Right atrium auricular region (tissue), 2 donors: ENCODE results near the gene LPAR5. TPM values are rescaled to one million over a fixed set of nuclear protein-coding genes. Genes with fewer than 3 reads are reported as not detected.

ENCODE experiments used
- DNase-seq: peaks from one replicate; pipeline ENCODE4 v3.0.0-alpha.2; 2019; ENCODE audit warnings: low spot score
- H3K27ac ChIP-seq, 2 donors: fragments of 200-600 bp; sonication (generic); 1 replicate in 1 of 2; 2 replicates in 1 of 2; pipeline ENCODE4 v1.5.1; 2016 to 2019
- H3K27me3 ChIP-seq, 2 donors: fragments of 200-600 bp; sonication (generic); one replicate each; pipeline versions ENCODE4 v1.5.1 to v1.6.0; 2017 to 2019
- H3K36me3 ChIP-seq: fragments of 200-600 bp; sonication (generic); one replicate; pipeline ENCODE4 v1.5.1; 2016
- H3K4me1 ChIP-seq, 2 donors: fragments of 200-600 bp; sonication (generic); one replicate each; pipeline versions ENCODE4 v1.5.1 to v1.6.0; 2017 to 2019
- H3K4me3 ChIP-seq, 2 donors: fragments of 200-600 bp; sonication (generic); 1 replicate in 1 of 2; 2 replicates in 1 of 2; pipeline ENCODE4 v1.5.1; 2017 to 2019; ENCODE audit warnings: mild to moderate bottlenecking in 1 of 2, moderate library complexity in 1 of 2
- H3K9me3 ChIP-seq, 2 donors: fragments of 200-600 bp; sonication (generic); one replicate each; pipeline ENCODE4 v1.5.1; 2019
- total RNA-seq, 2 donors: library from RNA; depleted of rRNA; stranded (reverse); fragments of >200 nt; gene quantifications; one replicate each; pipeline ENCODE4 v1.1.0, GENCODE V29; 2016
- TF ChIP-seq, protein P1 (sequence below), 2 donors: fragments of 200-600 bp; sonication (generic); IDR thresholded peaks; one replicate each; pipeline ENCODE4 v1.5.1; 2019; ENCODE audit warnings: antibody characterized with exemption in 2 of 2

The LPAR5 gene
- total RNA-seq, 2 donors from 2014 or later = 1.6 to 3.7 TPM

DNA sequence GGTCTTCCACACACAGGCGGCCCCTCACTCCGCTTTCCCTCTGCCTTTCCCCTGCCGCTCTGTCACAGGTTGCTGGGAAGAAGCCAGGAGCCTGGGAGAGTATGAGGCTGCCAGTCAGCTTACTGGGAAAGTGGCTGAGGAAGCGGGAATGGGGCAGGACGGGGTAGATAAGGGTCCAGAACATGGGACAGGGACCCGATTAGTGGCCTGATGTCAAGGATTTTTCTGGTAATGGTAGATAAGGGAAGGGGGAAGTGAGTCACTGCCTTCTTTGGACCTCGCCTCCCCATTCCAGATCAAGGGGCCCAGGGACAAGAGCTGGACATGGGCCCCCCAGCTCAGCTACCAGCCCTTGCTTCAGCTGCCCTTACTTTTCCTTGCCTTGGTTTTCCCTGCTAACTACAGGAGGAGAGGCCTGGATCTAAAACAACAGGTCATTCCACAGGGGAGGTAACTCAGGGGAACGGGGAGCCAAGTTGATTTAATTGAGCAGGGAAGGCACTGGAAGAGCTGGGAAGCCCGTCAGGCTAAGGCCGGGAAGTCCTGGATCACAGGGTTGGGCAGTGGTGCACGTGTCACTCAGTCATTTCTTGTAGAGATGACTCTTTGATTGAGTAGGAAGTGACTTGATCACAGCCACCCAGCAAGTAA lies 3.5 kb upstream of the LPAR5 start:
- no peaks in the 10 kb centered on the region for H3K9me3 ChIP-seq
- H3K4me1 ChIP-seq = no peaks in the 10 kb centered on the region
- H3K27me3 ChIP-seq = no peaks in the 10 kb centered on the region
- no peak overlapping the region for H3K27ac ChIP-seq
- no peak for DNase-seq
- no peak overlapping the region for H3K4me3 ChIP-seq
- no peaks in the 10 kb centered on the region for H3K36me3 ChIP-seq
- TF ChIP-seq, protein P1, sequence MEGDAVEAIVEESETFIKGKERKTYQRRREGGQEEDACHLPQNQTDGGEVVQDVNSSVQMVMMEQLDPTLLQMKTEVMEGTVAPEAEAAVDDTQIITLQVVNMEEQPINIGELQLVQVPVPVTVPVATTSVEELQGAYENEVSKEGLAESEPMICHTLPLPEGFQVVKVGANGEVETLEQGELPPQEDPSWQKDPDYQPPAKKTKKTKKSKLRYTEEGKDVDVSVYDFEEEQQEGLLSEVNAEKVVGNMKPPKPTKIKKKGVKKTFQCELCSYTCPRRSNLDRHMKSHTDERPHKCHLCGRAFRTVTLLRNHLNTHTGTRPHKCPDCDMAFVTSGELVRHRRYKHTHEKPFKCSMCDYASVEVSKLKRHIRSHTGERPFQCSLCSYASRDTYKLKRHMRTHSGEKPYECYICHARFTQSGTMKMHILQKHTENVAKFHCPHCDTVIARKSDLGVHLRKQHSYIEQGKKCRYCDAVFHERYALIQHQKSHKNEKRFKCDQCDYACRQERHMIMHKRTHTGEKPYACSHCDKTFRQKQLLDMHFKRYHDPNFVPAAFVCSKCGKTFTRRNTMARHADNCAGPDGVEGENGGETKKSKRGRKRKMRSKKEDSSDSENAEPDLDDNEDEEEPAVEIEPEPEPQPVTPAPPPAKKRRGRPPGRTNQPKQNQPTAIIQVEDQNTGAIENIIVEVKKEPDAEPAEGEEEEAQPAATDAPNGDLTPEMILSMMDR (IDR thresholded peaks at IDR 0.05) = no peak

DNA sequence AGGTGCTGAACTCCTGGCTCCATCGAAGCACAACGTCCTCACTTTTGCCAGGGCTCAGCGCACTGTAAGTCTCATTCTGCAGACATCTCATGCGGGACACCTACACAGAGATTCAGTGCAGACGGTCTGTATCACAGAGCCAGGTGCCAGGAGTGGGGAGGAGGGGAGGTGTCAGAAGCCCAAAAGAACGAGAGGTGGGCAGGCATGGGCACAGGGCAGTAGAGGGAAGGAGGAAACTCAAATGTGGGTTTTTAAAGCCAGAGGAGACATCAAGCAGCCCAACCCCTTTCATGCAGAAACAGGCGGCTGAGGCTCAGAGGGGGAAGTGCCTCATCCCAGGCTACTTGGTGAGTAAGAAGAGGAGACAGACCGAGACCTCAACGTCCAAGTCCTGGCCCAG lies 2.5 kb upstream of the LPAR5 start:
- H3K36me3 ChIP-seq = no peaks in the 10 kb centered on the region
- no peak for DNase-seq
- no peaks in the 10 kb centered on the region for H3K4me1 ChIP-seq
- TF ChIP-seq, protein P1 (IDR thresholded peaks at IDR 0.05) = no peak
- H3K27ac ChIP-seq = no peak overlapping the region
- H3K9me3 ChIP-seq = no peaks in the 10 kb centered on the region
- no peak overlapping the region for H3K4me3 ChIP-seq
- no peaks in the 10 kb centered on the region for H3K27me3 ChIP-seq

DNA sequence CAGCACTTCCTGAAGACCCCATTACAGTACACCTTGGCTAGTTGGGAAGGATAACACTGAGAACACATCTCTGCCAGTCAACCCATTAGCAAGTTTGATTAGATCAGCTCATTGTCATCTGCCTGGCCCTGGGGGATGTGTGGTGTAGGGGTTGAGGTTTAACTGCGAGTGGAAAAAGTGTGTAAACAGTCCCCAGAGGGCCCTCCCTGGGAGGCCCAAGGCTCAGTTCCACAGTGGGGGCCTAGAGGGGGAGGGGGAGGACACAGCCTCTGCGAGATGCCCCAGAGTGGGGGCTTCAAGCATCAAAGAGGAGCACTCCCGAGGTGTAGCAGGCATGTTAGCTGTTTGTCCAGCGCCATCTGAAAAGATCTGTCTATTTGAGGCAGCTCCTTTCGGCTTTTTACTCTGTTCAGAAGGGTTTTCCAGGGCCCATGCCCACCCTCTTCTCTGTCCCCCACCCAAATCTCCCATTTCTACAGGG lies 344 bp downstream of the LPAR5 start:
- Histone ChIP-seq H3K9me3 (no peaks in the 10 kb centered on the region), H3K4me1 (peaks cover 0 to 6% of the 10 kb centered on the region in 2 donors), H3K36me3 (no peaks in the 10 kb centered on the region), H3K27me3 (no peaks in the 10 kb centered on the region), H3K4me3 (no peak overlapping the region), H3K27ac (no peak overlapping the region)
- TF ChIP-seq, protein P1 (IDR thresholded peaks at IDR 0.05) = no peak
- no peak for DNase-seq

DNA sequence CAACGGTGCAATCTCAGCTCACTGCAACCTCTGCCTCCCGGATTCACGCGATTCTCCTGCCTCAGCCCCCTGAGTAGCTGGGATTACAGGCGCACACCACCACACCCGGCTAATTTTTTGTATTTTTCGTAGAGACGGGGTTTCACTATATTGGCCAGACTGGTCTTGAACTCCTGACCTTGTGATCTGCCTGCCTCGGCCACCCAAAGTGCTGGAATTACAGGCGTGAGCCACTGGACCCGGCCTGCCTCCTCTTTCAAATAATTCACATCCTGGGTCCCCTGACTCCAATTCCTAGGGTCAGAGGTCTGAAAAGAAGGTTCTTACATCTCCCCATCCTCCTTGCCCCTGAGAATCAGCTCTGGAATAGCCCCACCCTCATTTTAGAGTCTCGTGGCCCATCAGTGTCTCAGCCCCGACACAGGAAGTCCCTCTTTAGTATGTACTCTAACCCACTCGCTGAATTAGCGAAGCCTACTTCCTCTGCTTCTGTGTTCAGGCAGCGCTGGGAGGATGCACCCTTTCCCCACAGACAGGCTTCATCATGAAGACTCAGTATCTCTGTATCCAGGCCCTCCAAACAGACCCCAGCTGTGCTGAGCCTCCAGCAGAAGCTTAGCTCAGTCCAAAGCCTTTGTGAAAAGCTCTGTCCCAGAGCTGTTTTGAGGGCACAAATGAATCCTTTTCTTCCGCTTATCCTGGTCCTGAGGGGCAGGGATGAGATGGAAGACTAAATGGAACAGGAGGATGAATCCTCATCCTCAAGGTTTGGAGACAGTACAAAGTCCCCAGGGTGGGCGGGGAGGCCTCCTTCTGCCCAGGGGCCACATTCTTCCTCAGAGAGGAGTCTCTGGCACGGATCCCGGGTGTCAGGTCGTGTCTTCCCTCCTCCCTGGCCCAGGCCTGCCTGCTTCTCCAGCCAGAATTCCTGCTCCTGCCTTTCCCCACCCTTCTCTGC lies 3.5 kb downstream of the LPAR5 start:
- DNase-seq = no peak
- Histone ChIP-seq H3K9me3 (no peaks in the 10 kb centered on the region), H3K36me3 (no peaks in the 10 kb centered on the region), H3K4me1 (peaks cover 0 to 6% of the 10 kb centered on the region in 2 donors), H3K27ac (no peak overlapping the region), H3K4me3 (no peak overlapping the region), H3K27me3 (no peaks in the 10 kb centered on the region)
- TF ChIP-seq, protein P1 (IDR thresholded peaks at IDR 0.05) = no peak

DNA sequence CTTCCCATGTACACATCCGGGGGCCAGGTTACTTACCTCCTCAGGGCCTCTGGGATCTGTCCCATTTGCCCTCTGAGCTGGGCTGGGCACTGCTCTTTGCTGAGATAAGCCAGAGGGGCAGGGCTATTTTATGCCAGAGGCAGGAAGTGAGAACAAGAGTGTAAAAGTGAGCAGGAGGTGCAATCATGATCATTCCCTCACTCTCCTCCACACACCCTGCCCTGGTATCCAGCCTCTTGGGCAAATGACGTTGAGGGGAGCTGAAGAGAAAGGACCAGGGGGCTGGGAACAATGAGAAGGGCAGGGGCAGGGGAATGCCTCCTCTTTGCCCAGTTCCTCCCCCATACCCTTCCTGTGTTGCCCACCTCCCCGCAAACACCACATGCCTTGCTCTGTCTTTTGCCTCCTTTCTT lies 4.2 kb downstream of the LPAR5 start:
- no peaks in the 10 kb centered on the region for H3K9me3 ChIP-seq
- no peaks in the 10 kb centered on the region for H3K36me3 ChIP-seq
- TF ChIP-seq, protein P1 (IDR thresholded peaks at IDR 0.05) = no peak
- no peaks in the 10 kb centered on the region for H3K27me3 ChIP-seq
- DNase-seq = no peak
- H3K27ac ChIP-seq = no peak overlapping the region
- peaks cover 0 to 6% of the 10 kb centered on the region in 2 donors for H3K4me1 ChIP-seq
- H3K4me3 ChIP-seq = no peak overlapping the region
